Effector memory CD8-positive, alpha-beta T cell (primary cell): ENCODE results near the gene KRTAP10-10.

ENCODE experiments used
- ATAC-seq: fragments of 150-1000 bp; cut with Tn5 transposase; replicated peaks from 2 replicates; pipeline ENCODE4 v1.10.0; 2021; ENCODE audit warnings: mild to moderate bottlenecking, moderate library complexity
- DNase-seq, 3 experiments: peaks; one replicate each; pipeline ENCODE4 v3.0.0; 2021
- H3K27ac Mint-ChIP-seq, 2 donors: one replicate each; pipeline ENCODE4 v1.8.0; 2022; ENCODE audit warnings: mild to moderate bottlenecking in 2 of 2, mixed read lengths in 2 of 2, moderate library complexity in 2 of 2
- H3K27me3 Mint-ChIP-seq, 2 donors: one replicate each; pipeline ENCODE4 v1.8.0; 2022; ENCODE audit warnings: mixed read lengths in 2 of 2
- H3K36me3 Mint-ChIP-seq: one replicate; pipeline ENCODE4 v1.8.0; 2022; ENCODE audit warnings: mild to moderate bottlenecking, moderate library complexity, mixed read lengths; ENCODE audit not compliant: insufficient read depth
- H3K4me1 Mint-ChIP-seq, 2 donors: one replicate each; pipeline ENCODE4 v1.8.0; 2022; ENCODE audit warnings: low read depth in 2 of 2, mixed read lengths in 2 of 2
- H3K4me3 Mint-ChIP-seq, 2 donors: one replicate each; pipeline ENCODE4 v1.8.0; 2022; ENCODE audit warnings: mild to moderate bottlenecking in 2 of 2, mixed read lengths in 2 of 2, moderate library complexity in 2 of 2
- H3K9me3 Mint-ChIP-seq, 2 donors: one replicate each; pipeline ENCODE4 v1.8.0; 2022; ENCODE audit warnings: mixed read lengths in 2 of 2

Gene KRTAP10-10

DNA sequence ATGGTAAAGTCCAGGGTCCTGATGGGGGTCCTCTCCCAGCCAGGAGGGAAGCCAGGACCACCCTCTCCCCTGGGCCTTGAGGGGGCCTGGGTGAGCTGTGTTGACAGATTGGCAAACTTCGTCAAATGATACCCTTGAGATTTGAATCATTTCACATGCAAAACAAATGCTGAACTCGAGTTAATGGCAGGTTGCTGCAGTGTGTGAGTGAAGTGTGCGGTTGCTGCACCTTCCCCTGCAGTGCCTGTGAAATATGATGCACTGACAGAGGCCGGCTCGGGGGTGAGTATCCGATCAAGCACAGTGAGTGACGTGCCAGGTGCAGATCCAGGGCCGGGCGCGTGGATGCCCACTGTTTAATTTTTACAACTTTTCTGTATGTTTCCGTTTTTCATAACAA, 50.5 kb downstream of the KRTAP10-10 start:
- H3K27ac Mint-ChIP-seq, result peak overlapping the region in 1 of 2 donors; percentile 57
- H3K4me3 Mint-ChIP-seq, result no peak overlapping the region
- DNase-seq (no peak), ATAC-seq (no peak)
- peaks cover 9 to 13% of the 10 kb centered on the region in 2 donors for H3K4me1 Mint-ChIP-seq
- peaks cover 18 to 36% of the 10 kb centered on the region in 2 donors for H3K27me3 Mint-ChIP-seq
- no peaks in the 10 kb centered on the region for H3K36me3 Mint-ChIP-seq
- H3K9me3 Mint-ChIP-seq, result no peaks in the 10 kb centered on the region
